Omental fat pad (tissue), 4 donors: Measurements from ENCODE around the gene NIPSNAP2. TPM values are rescaled to one million over a fixed set of nuclear protein-coding genes. Genes with fewer than 3 reads are reported as not detected.

Experiments
- ATAC-seq: fragments of 150-250 bp; one replicate; pipeline ENCODE4 v1.9.1; 2016; ENCODE audit warnings: mild to moderate bottlenecking, moderate library complexity; ENCODE audit not compliant: low FRiP score
- DNase-seq: peaks from one replicate; pipeline ENCODE4 v3.0.0-alpha.2; 2019; ENCODE audit warnings: low spot score
- CTCF ChIP-seq, 3 donors: fragments of 450-650 bp; IDR thresholded peaks; one replicate each; pipeline ENCODE4 v1.5.1; 2016 to 2017; ENCODE audit warnings: antibody characterized with exemption in 3 of 3, mild to moderate bottlenecking in 3 of 3, moderate library complexity in 2 of 3
- total RNA-seq, 4 donors: library from RNA; depleted of rRNA; stranded (reverse); fragments of >200 nt; gene quantifications; one replicate each; pipeline ENCODE4 v1.1.0, GENCODE V29; 2016

Gene NIPSNAP2
- total RNA-seq, 4 donors from 2014 or later: 43.6 to 73.3 (median 67.2) TPM

- ATAC-seq: peak; percentile 31
- DNase-seq: no peak
- TF ChIP-seq CTCF (IDR thresholded peaks at IDR 0.05): no peak
Measured at GRCh38 chr7:55975988-55976633, 11.7 kb downstream of the NIPSNAP2 start.

- DNase-seq: no peak
- TF ChIP-seq CTCF (IDR thresholded peaks at IDR 0.05): no peak
- ATAC-seq: peak; percentile 22
Measured at GRCh38 chr7:55977831-55978230, 13.4 kb downstream of the NIPSNAP2 start.

DNA sequence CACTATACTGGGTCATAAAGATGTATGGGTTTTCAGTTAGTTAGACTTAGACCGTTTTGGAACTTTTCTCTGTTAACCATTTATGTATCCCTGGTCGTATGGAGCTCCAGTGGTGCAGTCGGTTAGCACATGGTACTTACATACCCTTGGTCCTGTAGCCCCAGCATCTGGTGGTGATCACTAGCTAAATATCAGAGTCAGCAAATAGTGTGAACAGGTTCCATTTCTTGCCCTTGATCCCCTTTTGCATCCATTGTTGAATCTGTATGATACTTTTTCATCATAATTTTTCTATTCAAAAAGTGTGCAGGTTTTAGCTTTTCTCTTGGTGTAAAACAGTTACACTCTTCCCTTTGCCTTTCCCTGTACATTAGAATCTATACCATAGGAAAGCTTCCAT, 15.9 kb downstream of the NIPSNAP2 start:
- TF ChIP-seq CTCF (IDR thresholded peaks at IDR 0.05): no peak
- ATAC-seq (no peak), DNase-seq (no peak)

DNA sequence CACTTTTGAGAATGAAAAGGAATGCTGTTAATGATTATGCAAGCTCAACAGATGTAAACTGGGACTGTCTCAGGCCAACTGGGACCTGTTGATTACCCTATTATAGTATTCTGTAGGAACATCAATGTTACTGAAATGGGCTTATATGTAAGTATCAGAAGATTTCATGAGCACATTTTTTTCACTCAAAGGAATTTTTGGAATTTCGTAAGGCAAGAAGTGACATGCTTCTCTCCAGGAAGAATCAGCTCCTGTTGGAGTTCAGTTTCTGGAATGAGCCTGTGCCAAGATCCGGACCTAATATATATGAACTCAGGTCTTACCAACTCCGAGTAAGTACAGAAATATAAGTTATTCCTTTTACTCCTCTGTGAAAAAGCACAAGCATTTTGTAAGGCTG, 19.2 kb downstream of the NIPSNAP2 start:
- no peak for DNase-seq
- no peak for ATAC-seq
- TF ChIP-seq CTCF (IDR thresholded peaks at IDR 0.05): no peak

DNA sequence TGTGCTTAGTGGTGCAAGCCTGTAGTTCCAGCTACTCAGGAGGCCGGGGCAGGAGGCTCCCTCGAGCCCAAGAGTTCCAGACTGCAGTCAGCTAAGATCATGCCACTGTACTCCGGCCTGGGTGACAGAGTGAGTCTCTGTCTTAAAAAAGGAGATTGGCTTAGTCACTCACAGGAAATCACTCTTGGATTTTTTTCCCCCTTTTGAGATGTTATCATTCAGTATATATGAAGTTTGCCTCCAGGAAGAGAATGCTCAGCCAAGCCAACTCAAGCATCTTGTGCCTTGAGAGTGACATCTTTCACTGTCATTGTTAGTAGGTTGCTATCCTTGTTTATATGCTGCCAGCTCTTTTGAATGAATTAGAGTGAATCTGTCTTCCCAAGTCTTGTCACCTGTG, 28.0 kb downstream of the NIPSNAP2 start:
- TF ChIP-seq CTCF (IDR thresholded peaks at IDR 0.05): no peak
- ATAC-seq (no peak), DNase-seq (no peak)

GRCh38 chr7:55996856-55997500, 32.6 kb downstream of the NIPSNAP2 start:
- ATAC-seq (no peak), DNase-seq (no peak)
- TF ChIP-seq CTCF (IDR thresholded peaks at IDR 0.05): no peak

DNA sequence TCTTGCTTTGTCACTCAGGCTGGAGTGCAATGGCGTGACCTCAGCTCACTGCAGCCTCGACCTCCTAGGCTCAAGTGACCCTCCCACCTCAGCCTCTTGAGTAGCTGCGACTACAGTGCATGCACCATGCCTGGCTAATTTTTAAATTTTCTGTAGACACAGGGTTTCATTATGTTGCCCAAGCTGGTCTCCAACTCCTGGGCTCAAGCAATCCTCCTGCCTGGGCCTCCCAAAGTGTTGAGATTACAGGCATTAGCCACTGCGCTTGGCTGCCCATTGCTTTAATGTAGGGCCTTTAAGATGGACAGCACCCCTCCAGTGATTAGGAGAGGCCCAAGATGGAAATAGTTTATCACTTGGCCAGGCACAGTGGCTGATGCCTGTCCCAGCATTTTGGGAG, 39.4 kb downstream of the NIPSNAP2 start:
- DNase-seq (no peak), ATAC-seq (no peak)
- no peak for TF ChIP-seq CTCF (IDR thresholded peaks at IDR 0.05)
